GM19193 (cell line): Measurements from ENCODE around the gene COL6A5.

Experiments used
- POLR2A ChIP-seq: IDR thresholded peaks from 4 replicates; pipeline ENCODE4 v1.6.1; 2011; ENCODE audit not compliant: insufficient read depth, insufficient read length; ENCODE audit errors: extremely low read depth

The COL6A5 gene

DNA sequence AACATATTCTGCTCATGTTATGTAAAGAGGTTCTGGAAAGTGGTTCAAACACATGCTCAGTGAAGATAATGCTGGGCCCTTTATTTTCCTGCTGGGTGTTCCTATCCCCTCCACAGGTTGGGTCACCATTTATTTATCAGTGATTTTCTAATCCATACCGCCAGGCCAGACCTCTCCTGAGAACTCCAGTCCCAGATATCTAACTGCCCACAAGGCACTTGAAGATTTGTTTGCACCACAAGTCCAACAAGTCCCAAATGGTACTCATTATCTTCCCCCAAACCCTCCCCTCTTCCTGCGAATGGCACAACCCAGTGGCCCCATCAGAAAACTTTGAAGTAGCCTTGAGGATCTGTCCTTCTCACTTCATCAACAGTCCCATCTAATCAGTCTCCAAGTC is 176.9 kb downstream of the COL6A5 start:
- TF ChIP-seq POLR2A, result no peak

DNA sequence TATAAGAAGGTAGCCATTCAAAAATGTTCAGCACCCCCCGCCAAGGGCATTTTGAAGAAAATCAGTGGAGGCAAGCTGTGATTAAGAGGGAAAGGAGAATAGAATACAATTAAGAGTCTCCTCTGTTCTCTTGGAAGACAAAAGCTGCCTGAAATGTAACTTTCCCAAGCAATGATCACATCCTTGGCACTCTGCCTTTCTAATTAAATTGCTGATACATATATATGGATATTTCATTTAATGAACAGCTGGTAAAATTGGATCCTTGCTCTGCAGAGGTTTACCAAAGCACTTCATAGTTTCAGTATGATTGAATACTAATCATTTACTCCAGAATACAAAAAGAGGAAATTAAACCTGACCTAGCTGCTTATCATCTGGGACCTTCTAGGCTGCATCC is 182.0 kb downstream of the COL6A5 start:
- TF ChIP-seq POLR2A, result no peak

DNA sequence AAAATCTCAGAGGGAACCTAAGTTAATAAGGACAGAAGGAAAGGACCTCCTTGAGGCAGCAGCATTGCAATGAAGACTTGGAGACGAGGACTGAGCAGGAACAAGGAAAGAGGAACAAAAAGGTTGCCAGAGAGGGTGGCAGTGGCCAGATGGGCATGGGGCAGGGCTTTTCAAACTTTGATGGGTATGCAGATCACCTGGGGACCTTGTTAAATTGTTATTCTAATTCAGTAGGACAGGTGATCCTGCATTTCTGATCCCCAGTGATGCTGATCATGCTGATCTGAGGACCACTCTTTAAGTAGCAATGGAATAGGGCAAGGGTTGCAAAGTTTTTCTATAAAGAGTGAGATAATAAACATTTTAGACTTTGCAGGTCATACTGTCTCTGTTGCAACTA is 182.6 kb downstream of the COL6A5 start:
- no peak for TF ChIP-seq POLR2A

GRCh38 chr3:130529486-130530215 is 184.2 kb downstream of the COL6A5 start:
- no peak for TF ChIP-seq POLR2A

- TF ChIP-seq POLR2A, result no peak
Observed at GRCh38 chr3:130533247-130533646, 187.8 kb downstream of the COL6A5 start.
